Endothelial cell of umbilical vein (primary cell): ENCODE results near the gene PRKCZ. TPM values are rescaled to one million over a fixed set of nuclear protein-coding genes. Genes with fewer than 3 reads are reported as not detected.

Experiments
- BruUV-seq: library from RNA; stranded (reverse); fragments of 400-500 nt; replicated peaks from 2 replicates; lab custom pipeline; 2021; lab: Mats Ljungman, UMichigan
- CTCF ChIA-PET: fragments of 300-600, 350-600 bp; sonication (Branson Sonifier 250); formaldehyde crosslinking; loops from one replicate; lab custom pipeline; 2021; ENCODE audit warnings: antibody characterized with exemption, inconsistent platforms; lab: Charles Lee
- POLR2A ChIA-PET: fragments of 300-600, 350-600 bp; sonication (Branson Sonifier 250); formaldehyde crosslinking; loops from one replicate; lab custom pipeline; 2021; ENCODE audit warnings: antibody characterized with exemption, inconsistent platforms; lab: Charles Lee
- DNase-seq: peaks from one replicate; pipeline ENCODE4 v3.0.0-alpha.2; 2011; ENCODE audit warnings: low read depth, low spot score
- FAIRE-seq: peaks from 2 replicates; lab custom pipeline; 2011; peaks lifted over from hg19 to GRCh38; lab: Jason Lieb, UNC
- H2AFZ ChIP-seq: 2 replicates; pipeline ENCODE4 v1.6.0; 2012; ENCODE audit warnings: low read depth, low read length, control low read depth, inconsistent platforms
- H3K27ac ChIP-seq: 2 replicates; pipeline ENCODE4 v1.5.1; 2011; ENCODE audit warnings: low read depth, mild to moderate bottlenecking, control low read depth, low read length, moderate library complexity; ENCODE audit not compliant: insufficient read depth
- H3K27me3 ChIP-seq, 2 experiments: 2 replicates each; pipeline versions ENCODE4 v1.6.0 to v1.6.1; 2011; ENCODE audit warnings: low read length in 2 of 2, mixed read lengths in 1 of 2; ENCODE audit not compliant: control insufficient read depth in 2 of 2, insufficient read depth in 2 of 2
- H3K36me3 ChIP-seq, 2 experiments: 2 replicates in 1 of 2; 3 replicates in 1 of 2; pipeline ENCODE4 v1.5.1; 2011; ENCODE audit warnings: low read length in 2 of 2, mild to moderate bottlenecking in 1 of 2, moderate library complexity in 1 of 2; ENCODE audit not compliant: control insufficient read depth in 2 of 2, insufficient read depth in 2 of 2; ENCODE audit errors: extremely low read depth in 1 of 2
- H3K4me1 ChIP-seq: 3 replicates; pipeline ENCODE4 v1.5.1; 2011; ENCODE audit warnings: mild to moderate bottlenecking, low read length; ENCODE audit not compliant: control insufficient read depth, insufficient read depth; ENCODE audit errors: extremely low read depth
- H3K4me2 ChIP-seq: 2 replicates; pipeline ENCODE4 v1.6.1; 2011; ENCODE audit warnings: low read length, control low read depth, mixed read lengths; ENCODE audit not compliant: insufficient read depth
- H3K4me3 ChIP-seq, 3 experiments: fragments of 200-600 bp in 1 of 3; sonication (generic), shearing (Covaris generic) in 1 of 3; replicated peaks in 1 of 3; 2 replicates each; pipeline ENCODE4 v1.5.1; 2011 to 2016; ENCODE audit warnings: control low read depth in 3 of 3, low read length in 3 of 3, mild to moderate bottlenecking in 2 of 3, inconsistent platforms in 1 of 3, low read depth in 1 of 3, moderate library complexity in 1 of 3; ENCODE audit not compliant: insufficient read depth in 1 of 3
- H3K79me2 ChIP-seq: 2 replicates; pipeline ENCODE4 v1.6.0; 2012; ENCODE audit warnings: low read length, inconsistent platforms; ENCODE audit not compliant: control insufficient read depth, insufficient read depth
- H3K9ac ChIP-seq: replicated peaks from 2 replicates; pipeline ENCODE3; 2011; ENCODE audit warnings: low read length, control low read depth; ENCODE audit not compliant: insufficient read depth; ENCODE audit errors: extremely low read depth
- H3K9me1 ChIP-seq: replicated peaks from 3 replicates; pipeline ENCODE4 v1.6.0; 2011; ENCODE audit warnings: mild to moderate bottlenecking, low read length; ENCODE audit not compliant: control insufficient read depth, insufficient read depth; ENCODE audit errors: extremely low read depth
- H3K9me3 ChIP-seq: replicated peaks from 2 replicates; pipeline ENCODE4 v1.5.1; 2012; ENCODE audit warnings: low read length, inconsistent platforms; ENCODE audit not compliant: control insufficient read depth, insufficient read depth
- H4K20me1 ChIP-seq: replicated peaks from 2 replicates; pipeline ENCODE3; 2011; ENCODE audit warnings: mild to moderate bottlenecking, low read length; ENCODE audit not compliant: control insufficient read depth, insufficient read depth; ENCODE audit errors: extremely low read depth
- EZH2 ChIP-seq: IDR thresholded peaks from 2 replicates; pipeline ENCODE4 v1.6.1; 2012; ENCODE audit warnings: borderline replicate concordance, low read depth, mild to moderate bottlenecking, moderate library complexity, low read length, inconsistent platforms; ENCODE audit not compliant: severe bottlenecking
- FOS ChIP-seq: IDR thresholded peaks from 2 replicates; pipeline ENCODE4 v1.6.1; 2011; ENCODE audit warnings: mild to moderate bottlenecking, low read length, moderate library complexity, borderline replicate concordance; ENCODE audit not compliant: insufficient read depth
- GATA2 ChIP-seq: IDR thresholded peaks from 2 replicates; pipeline ENCODE4 v1.7.0; 2011; ENCODE audit warnings: low read depth, mild to moderate bottlenecking, moderate library complexity, mixed read lengths, low read length; ENCODE audit not compliant: insufficient read length, insufficient read depth
- JUN ChIP-seq: IDR thresholded peaks from 2 replicates; pipeline ENCODE4 v1.6.1; 2011; ENCODE audit warnings: borderline replicate concordance, low read depth; ENCODE audit not compliant: insufficient read length, insufficient read depth
- MAX ChIP-seq: IDR thresholded peaks from 2 replicates; pipeline ENCODE4 v1.6.1; 2011; ENCODE audit not compliant: insufficient read depth, insufficient read length
- MYC ChIP-seq: IDR thresholded peaks from one replicate; pipeline ENCODE4 v1.6.1; 2011; ENCODE audit warnings: mild to moderate bottlenecking, low read depth, low read length
- POLR2A ChIP-seq: IDR thresholded peaks from 2 replicates; pipeline ENCODE4 v1.6.1; 2012; ENCODE audit warnings: low read depth, mild to moderate bottlenecking, control low read depth, low read length
- POLR2AphosphoS5 ChIP-seq: IDR thresholded peaks from 2 replicates; pipeline ENCODE4 v1.6.1; 2012; ENCODE audit warnings: low read depth, mild to moderate bottlenecking, control low read depth, low read length, moderate library complexity; ENCODE audit not compliant: insufficient read depth
- dilution Hi-C: fragments of 300-500 bp; cut with MboI; formaldehyde crosslinking; loops from one replicate; pipeline ENCODE4 v1.15.0; 2019; ENCODE audit warnings: low sequenced_read_pairs; ENCODE audit not compliant: extremely low pct_ligation_motif_present
- intact Hi-C: fragments of 100-400 bp; cut with micrococcal nuclease; formaldehyde crosslinking; loops from one replicate; pipeline ENCODE4 v1.10.0; 2022
- polyA plus RNA-seq, 4 experiments: library from polyadenylated mRNA; depleted of rRNA in 3 of 4; stranded (reverse) in 3 of 4; unstranded in 1 of 4; fragments of >200 nt; gene quantifications; 2 replicates each; pipeline versions ENCODE4 v1.2.1 to v1.2.3, GENCODE V29; 2011 to 2012; ENCODE audit warnings: missing spikeins in 1 of 4
- total RNA-seq: library from RNA; stranded (reverse); gene quantifications from 2 replicates; pipeline ENCODE4 v1.2.3, GENCODE V29; 2021
- TF ChIP-seq, protein P1 (sequence below), 2 donors: IDR thresholded peaks; 1 replicate in 1 of 2; 2 replicates in 1 of 2; pipeline ENCODE4 v1.5.1; 2011; ENCODE audit warnings: low read length in 2 of 2, mild to moderate bottlenecking in 2 of 2, moderate library complexity in 2 of 2, control low read depth in 1 of 2, inconsistent platforms in 1 of 2, low read depth in 1 of 2; ENCODE audit not compliant: insufficient read depth in 1 of 2; ENCODE audit errors: extremely low read depth in 1 of 2

The PRKCZ gene
- total and polyA plus RNA-seq, 2 donors (not counting 3 experiments of a cell fraction or from before 2014, with no cell fraction given) = 0.22 to 1.7 TPM

DNA sequence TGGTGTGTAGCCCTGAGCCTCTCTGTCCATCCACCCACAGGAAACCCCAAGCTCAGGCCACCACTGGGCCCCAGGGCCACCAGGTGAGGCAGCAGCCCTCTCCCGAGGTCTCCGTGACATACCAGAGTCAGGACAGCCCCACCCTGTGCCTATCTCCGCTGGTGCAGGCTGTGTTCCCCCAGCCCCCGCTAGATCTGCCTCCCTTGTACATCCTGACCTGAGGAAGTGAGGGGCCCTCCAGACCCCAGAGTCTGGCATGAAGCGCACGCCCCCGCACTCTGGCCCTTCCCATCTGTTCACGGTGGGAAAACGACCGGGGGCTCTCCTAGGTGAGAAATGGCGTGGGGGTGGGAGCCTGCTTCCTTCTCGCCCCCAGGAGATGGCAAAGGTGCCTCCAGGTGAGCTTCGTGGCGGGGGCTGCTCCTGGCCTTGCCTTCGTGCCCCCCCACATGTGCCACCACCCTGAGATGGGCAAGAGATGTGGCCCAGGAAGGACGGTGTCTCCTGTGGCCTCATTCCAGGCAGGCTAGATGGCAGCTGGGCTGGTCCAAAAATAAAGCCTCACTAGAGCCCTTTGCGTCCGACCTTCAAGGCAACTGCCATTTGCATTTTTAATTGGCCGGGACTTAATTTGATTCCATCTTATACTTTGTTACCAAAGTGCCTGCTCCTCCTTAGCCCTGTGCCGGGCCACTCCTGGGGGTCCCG is 28.0 kb upstream of the PRKCZ start:
- Histone ChIP-seq H3K9me1 (no peaks in the 10 kb centered on the region), H3K4me3 (no peak overlapping the region), H3K9ac (no peak overlapping the region), H3K79me2 (no peaks in the 10 kb centered on the region), H3K27me3 (peaks cover 24 to 25% of the 10 kb centered on the region in 2 experiments), H3K36me3 (no peaks in the 10 kb centered on the region), H2AFZ (no peak overlapping the region), H4K20me1 (no peaks in the 10 kb centered on the region), H3K9me3 (no peaks in the 10 kb centered on the region), H3K4me1 (no peaks in the 10 kb centered on the region), H3K27ac (no peak overlapping the region), H3K4me2 (no peak overlapping the region)
- CTCF ChIA-PET = interaction anchor here (2.8 kb wide), 1 partner anchor 22 kb away, joined by 10 read pairs; no protein-coding TSS in a partner anchor
- DNase-seq = no peak
- dilution Hi-C loops (no loop called here), intact Hi-C loops (no loop called here)
- POLR2A ChIA-PET = interaction anchor here (0.7 kb wide), 1 partner anchor 28 kb away, joined by 5 read pairs; no protein-coding TSS in a partner anchor
- no peak for FAIRE-seq
- no TSS peak for BruUV-seq
- TF ChIP-seq EZH2 (no peak), POLR2AphosphoS5 (no peak), JUN (no peak), FOS (no peak), MAX (no peak), GATA2 (no peak), MYC (no peak), POLR2A (no peak)
- TF ChIP-seq, protein P1, sequence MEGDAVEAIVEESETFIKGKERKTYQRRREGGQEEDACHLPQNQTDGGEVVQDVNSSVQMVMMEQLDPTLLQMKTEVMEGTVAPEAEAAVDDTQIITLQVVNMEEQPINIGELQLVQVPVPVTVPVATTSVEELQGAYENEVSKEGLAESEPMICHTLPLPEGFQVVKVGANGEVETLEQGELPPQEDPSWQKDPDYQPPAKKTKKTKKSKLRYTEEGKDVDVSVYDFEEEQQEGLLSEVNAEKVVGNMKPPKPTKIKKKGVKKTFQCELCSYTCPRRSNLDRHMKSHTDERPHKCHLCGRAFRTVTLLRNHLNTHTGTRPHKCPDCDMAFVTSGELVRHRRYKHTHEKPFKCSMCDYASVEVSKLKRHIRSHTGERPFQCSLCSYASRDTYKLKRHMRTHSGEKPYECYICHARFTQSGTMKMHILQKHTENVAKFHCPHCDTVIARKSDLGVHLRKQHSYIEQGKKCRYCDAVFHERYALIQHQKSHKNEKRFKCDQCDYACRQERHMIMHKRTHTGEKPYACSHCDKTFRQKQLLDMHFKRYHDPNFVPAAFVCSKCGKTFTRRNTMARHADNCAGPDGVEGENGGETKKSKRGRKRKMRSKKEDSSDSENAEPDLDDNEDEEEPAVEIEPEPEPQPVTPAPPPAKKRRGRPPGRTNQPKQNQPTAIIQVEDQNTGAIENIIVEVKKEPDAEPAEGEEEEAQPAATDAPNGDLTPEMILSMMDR (IDR thresholded peaks at IDR 0.05; ENCODE audit: extremely low read depth in 1 of 2, insufficient read depth in 1 of 2, low read depth in 1 of 2, low read length in 2 of 2) = no peak
